H1 (cell line): ENCODE data around the gene UNC80. TPM values are rescaled to one million over a fixed set of nuclear protein-coding genes. Genes with fewer than 3 reads are reported as not detected.
A peak's percentile ranks its signal among the peaks of the same experiment; 100 is the strongest.

ENCODE experiments used
- CTCF ChIA-PET: fragments of 300-600 bp; sonication (Branson Sonifier 250); formaldehyde crosslinking; loops from one replicate; lab custom pipeline; 2021; ENCODE audit not compliant: partially characterized antibody; lab: Charles Lee
- POLR2A ChIA-PET: fragments of 300-600 bp; sonication (Branson Sonifier 250); formaldehyde crosslinking; loops from one replicate; lab custom pipeline; 2021; ENCODE audit warnings: inconsistent platforms; ENCODE audit not compliant: partially characterized antibody; lab: Charles Lee
- DNase-seq, 2 experiments: peaks; one replicate each; pipeline versions ENCODE4 v3.0.0 to v3.0.0-alpha.2; 2010 to 2022; ENCODE audit warnings: low spot score in 2 of 2, low read depth in 1 of 2, mixed read lengths in 1 of 2
- FAIRE-seq: peaks from 2 replicates; lab custom pipeline; 2011; peaks lifted over from hg19 to GRCh38; lab: Jason Lieb, UNC
- H2AFZ ChIP-seq: 2 replicates; pipeline ENCODE4 v1.8.1; 2012; ENCODE audit warnings: low read length, inconsistent platforms
- H2AK5ac ChIP-seq: 2 replicates; pipeline ENCODE4 v1.6.1; 2013; ENCODE audit warnings: low read depth, low read length
- H2BK120ac ChIP-seq: replicated peaks from 2 replicates; pipeline ENCODE3; 2013; ENCODE audit warnings: low read depth, low read length, inconsistent platforms
- H2BK12ac ChIP-seq: 2 replicates; pipeline ENCODE4 v1.6.1; 2013; ENCODE audit warnings: low read depth, low read length
- H2BK15ac ChIP-seq: 2 replicates; pipeline ENCODE4 v1.6.1; 2013; ENCODE audit warnings: low read length
- H2BK20ac ChIP-seq: 2 replicates; pipeline ENCODE4 v1.6.1; 2013; ENCODE audit warnings: low read length
- H2BK5ac ChIP-seq: 2 replicates; pipeline ENCODE4 v1.6.1; 2013; ENCODE audit warnings: low read depth, low read length
- H3K14ac ChIP-seq: 2 replicates; pipeline ENCODE4 v1.6.1; 2013; ENCODE audit warnings: inconsistent platforms; ENCODE audit not compliant: insufficient read length
- H3K18ac ChIP-seq: 2 replicates; pipeline ENCODE4 v1.6.1; 2013; ENCODE audit warnings: low read length; ENCODE audit errors: extremely low read depth
- H3K23ac ChIP-seq: 2 replicates; pipeline ENCODE4 v1.6.1; 2013; ENCODE audit warnings: inconsistent platforms; ENCODE audit not compliant: insufficient read length
- H3K23me2 ChIP-seq: 2 replicates; pipeline ENCODE4 v1.6.1; 2013; ENCODE audit warnings: low read depth, low read length
- H3K27ac ChIP-seq: 2 replicates; pipeline ENCODE4 v1.6.1; 2011; ENCODE audit warnings: low read depth, low read length, inconsistent platforms
- H3K27me3 ChIP-seq, 4 experiments: replicated peaks in 1 of 4; 1 replicate in 1 of 4; 2 replicates in 3 of 4; pipeline versions ENCODE4 v1.6.1 to v1.8.1; 2011 to 2013; ENCODE audit warnings: low read length in 3 of 4, mild to moderate bottlenecking in 3 of 4, inconsistent platforms in 2 of 4, mixed read lengths in 2 of 4, moderate library complexity in 1 of 4; ENCODE audit not compliant: control insufficient read depth in 3 of 4, insufficient read depth in 3 of 4; ENCODE audit errors: extremely low read depth in 1 of 4
- H3K36me3 ChIP-seq, 4 experiments: 2 replicates each; pipeline versions ENCODE4 v1.6.1 to v1.8.1; 2011 to 2013; ENCODE audit warnings: mild to moderate bottlenecking in 4 of 4, low read length in 3 of 4, moderate library complexity in 2 of 4, control low read depth in 1 of 4, inconsistent platforms in 1 of 4; ENCODE audit not compliant: insufficient read depth in 4 of 4, control insufficient read depth in 2 of 4
- H3K4ac ChIP-seq: replicated peaks from 2 replicates; pipeline ENCODE3; 2013; ENCODE audit warnings: low read length, low read depth, mixed read lengths, inconsistent platforms; ENCODE audit not compliant: insufficient read length
- H3K4me1 ChIP-seq, 4 experiments: replicated peaks in 1 of 4; 1 replicate in 1 of 4; 2 replicates in 3 of 4; pipeline versions ENCODE4 v1.6.1 to v1.8.1; 2011 to 2013; ENCODE audit warnings: low read length in 3 of 4, inconsistent platforms in 2 of 4, mixed read lengths in 1 of 4; ENCODE audit not compliant: insufficient read depth in 4 of 4, control insufficient read depth in 3 of 4
- H3K4me2 ChIP-seq, 2 experiments: 2 replicates each; pipeline versions ENCODE4 v1.6.1 to v1.8.1; 2011 to 2013; ENCODE audit warnings: low read depth in 2 of 2, low read length in 2 of 2, control low read depth in 1 of 2, inconsistent platforms in 1 of 2, mild to moderate bottlenecking in 1 of 2; ENCODE audit not compliant: insufficient read depth in 1 of 2
- H3K4me3 ChIP-seq, 4 experiments: fragments of 200-600, 300-600 bp in 1 of 4; sonication (generic), shearing (Covaris generic), sonication (Bioruptor Twin) in 1 of 4; 2 replicates each; pipeline versions ENCODE4 v1.5.1 to v1.8.1; 2011 to 2016; ENCODE audit warnings: low read length in 4 of 4, low read depth in 3 of 4, control low read depth in 2 of 4, inconsistent platforms in 2 of 4, mild to moderate bottlenecking in 2 of 4, mixed read lengths in 1 of 4, moderate library complexity in 1 of 4; ENCODE audit not compliant: insufficient read depth in 2 of 4; ENCODE audit errors: extremely low read depth in 1 of 4
- H3K56ac ChIP-seq: replicated peaks from 2 replicates; pipeline ENCODE3; 2013; ENCODE audit warnings: low read depth, mild to moderate bottlenecking, mixed read lengths, low read length, inconsistent platforms; ENCODE audit not compliant: insufficient read length
- H3K79me1 ChIP-seq: 2 replicates; pipeline ENCODE4 v1.6.1; 2013; ENCODE audit warnings: low read depth, low read length, control low read depth
- H3K79me2 ChIP-seq, 2 experiments: 2 replicates each; pipeline versions ENCODE4 v1.6.1 to v1.8.1; 2012 to 2013; ENCODE audit warnings: low read length in 2 of 2, mild to moderate bottlenecking in 2 of 2, inconsistent platforms in 1 of 2; ENCODE audit not compliant: insufficient read depth in 2 of 2, control insufficient read depth in 1 of 2
- H3K9ac ChIP-seq, 4 experiments: replicated peaks in 1 of 4; 1 replicate in 1 of 4; 2 replicates in 3 of 4; pipeline versions ENCODE4 v1.6.1 to v1.8.1; 2011 to 2013; ENCODE audit warnings: low read depth in 3 of 4, low read length in 3 of 4, control low read depth in 2 of 4, mild to moderate bottlenecking in 2 of 4, moderate library complexity in 2 of 4, inconsistent platforms in 1 of 4; ENCODE audit errors: extremely low read depth in 1 of 4
- H3K9me3 ChIP-seq, 2 experiments: 2 replicates each; pipeline versions ENCODE4 v1.6.1 to v1.8.1; 2012 to 2013; ENCODE audit warnings: mild to moderate bottlenecking in 2 of 2, moderate library complexity in 2 of 2, control low read depth in 1 of 2, inconsistent platforms in 1 of 2, low read depth in 1 of 2, low read length in 1 of 2, mixed read lengths in 1 of 2; ENCODE audit not compliant: insufficient read depth in 2 of 2
- H4K20me1 ChIP-seq, 2 experiments: replicated peaks in 1 of 2; 2 replicates each; pipeline versions ENCODE3 to v1.8.1; 2011 to 2013; ENCODE audit warnings: inconsistent platforms in 2 of 2, low read length in 2 of 2, mild to moderate bottlenecking in 1 of 2; ENCODE audit not compliant: insufficient read depth in 2 of 2, control insufficient read depth in 1 of 2
- H4K5ac ChIP-seq: 2 replicates; pipeline ENCODE4 v1.6.1; 2013; ENCODE audit warnings: low read length, low read depth, mixed read lengths, inconsistent platforms; ENCODE audit not compliant: insufficient read length
- H4K8ac ChIP-seq: 2 replicates; pipeline ENCODE4 v1.8.0; 2013; ENCODE audit warnings: mild to moderate bottlenecking, moderate library complexity, low read length, inconsistent platforms; ENCODE audit not compliant: insufficient read depth; ENCODE audit errors: extremely low read depth
- H4K91ac ChIP-seq: replicated peaks from 2 replicates; pipeline ENCODE3; 2013; ENCODE audit warnings: low read length, mixed read lengths, inconsistent platforms; ENCODE audit not compliant: insufficient read length
- CTCF ChIP-seq, 3 experiments: IDR thresholded peaks; 1 replicate in 2 of 3; 2 replicates in 1 of 3; pipeline versions ENCODE4 v1.5.1 to v1.6.1; 2011; ENCODE audit warnings: low read length in 3 of 3, mild to moderate bottlenecking in 3 of 3, inconsistent platforms in 2 of 3, low read depth in 1 of 3, moderate library complexity in 1 of 3; ENCODE audit not compliant: insufficient read depth in 1 of 3; ENCODE audit errors: control extremely low read depth in 1 of 3
- JUN ChIP-seq: IDR thresholded peaks from 2 replicates; pipeline ENCODE4 v1.6.1; 2011; ENCODE audit warnings: low read depth, mild to moderate bottlenecking, improper control_type of control experiment, low read length
- NANOG ChIP-seq: IDR thresholded peaks from 2 replicates; pipeline ENCODE4 v1.6.1; 2011; ENCODE audit warnings: low read length, low read depth, mild to moderate bottlenecking, inconsistent platforms; ENCODE audit not compliant: insufficient read depth, poor library complexity, severe bottlenecking
- RXRA ChIP-seq: IDR thresholded peaks from 2 replicates; pipeline ENCODE4 v1.6.1; 2011; ENCODE audit warnings: low read depth, mild to moderate bottlenecking, low read length, moderate library complexity; ENCODE audit not compliant: insufficient read depth
- SAP30 ChIP-seq: fragments of 300-600 bp; sonication (generic); IDR thresholded peaks from 2 replicates; pipeline ENCODE4 v1.7.1; 2012; ENCODE audit warnings: low read length, moderate library complexity, mild to moderate bottlenecking, inconsistent platforms; ENCODE audit not compliant: insufficient read depth, insufficient replicate concordance
- WGBS, 2 experiments: shearing (Covaris generic) in 1 of 2; methylation state at CpG; one replicate each; pipeline versions ENCODE4 v1.1.6 to v1.1.7; 2013 to 2015; ENCODE audit warnings: low lambda C conversion rate in 2 of 2, mixed read lengths in 2 of 2, inconsistent platforms in 1 of 2, low coverage in 1 of 2, missing lambda C conversion rate in 1 of 2; ENCODE audit not compliant: insufficient replicate concordance in 2 of 2, insufficient coverage in 1 of 2, insufficient read length in 1 of 2; ENCODE audit errors: extremely low coverage in 1 of 2, missing lambda C conversion rate in 1 of 2; 5-methylcytosine and 5-hydroxymethylcytosine counted together
- polyA plus RNA-seq, 7 experiments: library from polyadenylated mRNA; depleted of rRNA in 3 of 7; stranded (reverse) in 5 of 7; unstranded in 2 of 7; fragments of >200 nt in 5 of 7; fragments of 200-250 nt in 2 of 7; gene quantifications; 1 replicate in 5 of 7; 2 replicates in 1 of 7; 4 replicates in 1 of 7; pipeline versions ENCODE4 v1.2.1 to v1.2.3, GENCODE V29; 2011 to 2013; ENCODE audit warnings: missing spikeins in 2 of 7, mixed read lengths in 2 of 7
- total RNA-seq: library from RNA; stranded (reverse); fragmentation: NEBNext Ultra II Directional; extraction: Animal tissue kit (Norgen Biotek cat#: 25700); gene quantifications from 2 replicates; pipeline ENCODE4 v1.2.1, GENCODE V29; 2021

The UNC80 gene
- total and polyA plus RNA-seq, 2 of the 8 experiments (the other 6 are each of a cell fraction or from before 2014, with no cell fraction given): 0.53 to 0.56 TPM

- no peak overlapping the region for H2BK12ac ChIP-seq
- no peak overlapping the region for H3K27ac ChIP-seq
- ChIA-PET CTCF (interaction anchor here (0.6 to 1.8 kb wide), 60 partner anchors 9 to 1259 kb away, joined by 3 to 14 read pairs (median 4); partner anchors contain the start of genes MAP2 and UNC80), POLR2A (interaction anchor here (1.3 kb wide), 2 partner anchors 88 to 165 kb away, joined by 3 to 5 read pairs; no protein-coding TSS in a partner anchor)
- H4K91ac ChIP-seq: no peak overlapping the region
- H3K4me2 ChIP-seq: peak overlapping the region; percentile 1 to 46
- H2BK15ac ChIP-seq: no peak overlapping the region
- H3K4me3 ChIP-seq: peak overlapping the region in 1 of 4 experiments; percentile 7; a peak in 1 of 8 replicates
- H3K14ac ChIP-seq: no peak overlapping the region
- peaks cover 0 to 17% (median 2%) of the 10 kb centered on the region in 4 experiments; a peak in 4 of 7 replicates for H3K4me1 ChIP-seq
- H4K20me1 ChIP-seq: no peaks in the 10 kb centered on the region
- WGBS, 2 experiments: 23% methylated on average over 4 of the region's 4 CpGs; no CpG with 5 or more reads in 1 of the 2 experiments
- H4K5ac ChIP-seq: no peak overlapping the region
- H3K23ac ChIP-seq: no peak overlapping the region
- no peak overlapping the region for H2BK20ac ChIP-seq
- H3K79me1 ChIP-seq: no peaks in the 10 kb centered on the region
- H3K23me2 ChIP-seq: peaks cover 1% of the 10 kb centered on the region; the same call in 1 of the 2 replicates
- H3K27me3 ChIP-seq: peaks cover 0 to 10% (median 3%) of the 10 kb centered on the region in 4 experiments; a peak in 4 of 7 replicates
- no peak overlapping the region for H3K18ac ChIP-seq
- FAIRE-seq (peak; percentile 77), DNase-seq (peak; percentile 39 to 53)
- no peak overlapping the region for H3K56ac ChIP-seq
- no peaks in the 10 kb centered on the region for H3K9me3 ChIP-seq
- H2BK5ac ChIP-seq: no peak overlapping the region
- no peak overlapping the region for H3K9ac ChIP-seq
- no peaks in the 10 kb centered on the region for H3K36me3 ChIP-seq
- no peak overlapping the region for H2AK5ac ChIP-seq
- no peak overlapping the region for H3K4ac ChIP-seq
- H3K79me2 ChIP-seq: no peaks in the 10 kb centered on the region
- no peak overlapping the region for H4K8ac ChIP-seq
- no peak overlapping the region for H2BK120ac ChIP-seq
- no peak overlapping the region for H2AFZ ChIP-seq
- no peak for TF ChIP-seq SAP30
- no peak for TF ChIP-seq RXRA
- TF ChIP-seq NANOG: peak; percentile 94
- peak; percentile 18 to 72 (median 60) for TF ChIP-seq CTCF (IDR thresholded peaks at IDR 0.05; ENCODE audit: control extremely low read depth in 1 of 3, insufficient read depth in 1 of 3, low read depth in 1 of 3, low read length in 3 of 3)
- TF ChIP-seq JUN: no peak
Measured at GRCh38 chr2:209960676-209961630, 189.3 kb downstream of the UNC80 start.
